Measurements from ENCODE around the gene CATSPERZ. TPM values are rescaled to one million over a fixed set of nuclear protein-coding genes. Genes with fewer than 3 reads are reported as not detected.

The CATSPERZ gene
- total and polyA plus RNA-seq, 2 of the 13 experiments (the other 11 are each of a cell fraction or from before 2014, with no cell fraction given), result 0.22 to 0.48 TPM

DNA sequence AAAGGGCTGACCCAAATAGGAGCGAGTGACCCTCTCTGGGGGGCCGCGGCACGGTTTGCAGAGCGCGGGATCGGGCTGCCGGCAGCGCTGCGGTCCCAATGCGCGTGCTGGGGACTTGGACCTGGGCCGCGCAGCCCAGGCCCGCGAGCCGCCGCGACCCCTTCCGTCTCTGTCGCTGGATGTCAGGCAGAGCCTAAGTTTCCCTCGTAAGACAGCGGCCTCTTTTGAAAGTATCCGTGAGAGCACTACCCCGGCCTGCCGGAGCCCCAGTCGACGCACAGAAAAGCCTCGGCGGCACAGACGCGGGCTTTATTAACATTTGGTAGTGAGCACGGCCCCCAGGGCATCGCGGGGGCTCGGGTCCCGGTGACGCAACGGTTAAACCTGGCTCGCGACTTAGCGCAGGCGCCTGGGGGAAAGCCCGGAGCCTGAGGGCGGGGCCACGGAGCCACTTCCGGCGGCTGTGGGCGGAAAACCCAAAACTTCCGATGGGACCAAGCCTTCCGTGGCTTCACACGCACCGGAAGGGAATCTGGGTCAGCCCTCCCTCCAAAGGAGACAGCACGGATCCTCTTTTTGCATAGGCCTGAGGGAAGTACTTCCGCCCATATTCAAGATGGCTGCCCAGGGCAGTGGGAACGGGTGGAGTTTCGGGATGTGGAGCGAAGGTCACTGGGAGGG lies 30.5 kb upstream of the CATSPERZ start (continued):
- TF ChIP-seq, protein P1, sequence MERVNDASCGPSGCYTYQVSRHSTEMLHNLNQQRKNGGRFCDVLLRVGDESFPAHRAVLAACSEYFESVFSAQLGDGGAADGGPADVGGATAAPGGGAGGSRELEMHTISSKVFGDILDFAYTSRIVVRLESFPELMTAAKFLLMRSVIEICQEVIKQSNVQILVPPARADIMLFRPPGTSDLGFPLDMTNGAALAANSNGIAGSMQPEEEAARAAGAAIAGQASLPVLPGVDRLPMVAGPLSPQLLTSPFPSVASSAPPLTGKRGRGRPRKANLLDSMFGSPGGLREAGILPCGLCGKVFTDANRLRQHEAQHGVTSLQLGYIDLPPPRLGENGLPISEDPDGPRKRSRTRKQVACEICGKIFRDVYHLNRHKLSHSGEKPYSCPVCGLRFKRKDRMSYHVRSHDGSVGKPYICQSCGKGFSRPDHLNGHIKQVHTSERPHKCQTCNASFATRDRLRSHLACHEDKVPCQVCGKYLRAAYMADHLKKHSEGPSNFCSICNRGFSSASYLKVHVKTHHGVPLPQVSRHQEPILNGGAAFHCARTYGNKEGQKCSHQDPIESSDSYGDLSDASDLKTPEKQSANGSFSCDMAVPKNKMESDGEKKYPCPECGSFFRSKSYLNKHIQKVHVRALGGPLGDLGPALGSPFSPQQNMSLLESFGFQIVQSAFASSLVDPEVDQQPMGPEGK (CRISPR knock-in tag; IDR thresholded peaks at IDR 0.05), result peak; percentile 93
- TF ChIP-seq, protein P2, sequence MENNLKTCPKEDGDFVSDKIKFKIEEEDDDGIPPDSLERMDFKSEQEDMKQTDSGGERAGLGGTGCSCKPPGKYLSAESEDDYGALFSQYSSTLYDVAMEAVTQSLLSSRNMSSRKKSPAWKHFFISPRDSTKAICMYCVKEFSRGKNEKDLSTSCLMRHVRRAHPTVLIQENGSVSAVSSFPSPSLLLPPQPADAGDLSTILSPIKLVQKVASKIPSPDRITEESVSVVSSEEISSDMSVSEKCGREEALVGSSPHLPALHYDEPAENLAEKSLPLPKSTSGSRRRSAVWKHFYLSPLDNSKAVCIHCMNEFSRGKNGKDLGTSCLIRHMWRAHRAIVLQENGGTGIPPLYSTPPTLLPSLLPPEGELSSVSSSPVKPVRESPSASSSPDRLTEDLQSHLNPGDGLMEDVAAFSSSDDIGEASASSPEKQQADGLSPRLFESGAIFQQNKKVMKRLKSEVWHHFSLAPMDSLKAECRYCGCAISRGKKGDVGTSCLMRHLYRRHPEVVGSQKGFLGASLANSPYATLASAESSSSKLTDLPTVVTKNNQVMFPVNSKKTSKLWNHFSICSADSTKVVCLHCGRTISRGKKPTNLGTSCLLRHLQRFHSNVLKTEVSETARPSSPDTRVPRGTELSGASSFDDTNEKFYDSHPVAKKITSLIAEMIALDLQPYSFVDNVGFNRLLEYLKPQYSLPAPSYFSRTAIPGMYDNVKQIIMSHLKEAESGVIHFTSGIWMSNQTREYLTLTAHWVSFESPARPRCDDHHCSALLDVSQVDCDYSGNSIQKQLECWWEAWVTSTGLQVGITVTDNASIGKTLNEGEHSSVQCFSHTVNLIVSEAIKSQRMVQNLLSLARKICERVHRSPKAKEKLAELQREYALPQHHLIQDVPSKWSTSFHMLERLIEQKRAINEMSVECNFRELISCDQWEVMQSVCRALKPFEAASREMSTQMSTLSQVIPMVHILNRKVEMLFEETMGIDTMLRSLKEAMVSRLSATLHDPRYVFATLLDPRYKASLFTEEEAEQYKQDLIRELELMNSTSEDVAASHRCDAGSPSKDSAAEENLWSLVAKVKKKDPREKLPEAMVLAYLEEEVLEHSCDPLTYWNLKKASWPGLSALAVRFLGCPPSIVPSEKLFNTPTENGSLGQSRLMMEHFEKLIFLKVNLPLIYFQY (CRISPR knock-in tag; IDR thresholded peaks at IDR 0.05; ENCODE audit: borderline replicate concordance), result peak; percentile 45; the same call in 1 of the 2 replicates
- TF ChIP-seq RELA (CRISPR knock-in tag; IDR thresholded peaks at IDR 0.05) (peak; percentile 55; the same call in 1 of the 2 replicates), NONO (IDR thresholded peaks at IDR 0.05) (no peak), NONO (CRISPR knock-in tag; conservative IDR thresholded peaks at IDR 0.05) (peak; percentile 63), KLF12 (CRISPR knock-in tag; IDR thresholded peaks at IDR 0.05; ENCODE audit: borderline replicate concordance) (peak; percentile 92), ZNF549 (CRISPR knock-in tag; IDR thresholded peaks at IDR 0.05) (no peak), PHB2 (IDR thresholded peaks at IDR 0.05; ENCODE audit: partially characterized antibody) (no peak), ARID4A (CRISPR knock-in tag; IDR thresholded peaks at IDR 0.05; ENCODE audit: borderline replicate concordance) (peak; percentile 79; the same call in 1 of the 2 replicates), ZFYVE20 (CRISPR knock-in tag; IDR thresholded peaks at IDR 0.05; ENCODE audit: borderline replicate concordance, low read depth) (no peak), CHD2 (IDR thresholded peaks at IDR 0.05; ENCODE audit: low read depth, low read length) (no peak), ZNF276 (CRISPR knock-in tag; IDR thresholded peaks at IDR 0.05; ENCODE audit: low read depth) (no peak), RNF2 (conservative IDR thresholded peaks at IDR 0.05; ENCODE audit: low read depth) (no peak), MAFF (IDR thresholded peaks at IDR 0.05; ENCODE audit: low read depth, low read length) (no peak; the same call in 1 of the 2 replicates)
- TF ChIP-seq, protein P3, sequence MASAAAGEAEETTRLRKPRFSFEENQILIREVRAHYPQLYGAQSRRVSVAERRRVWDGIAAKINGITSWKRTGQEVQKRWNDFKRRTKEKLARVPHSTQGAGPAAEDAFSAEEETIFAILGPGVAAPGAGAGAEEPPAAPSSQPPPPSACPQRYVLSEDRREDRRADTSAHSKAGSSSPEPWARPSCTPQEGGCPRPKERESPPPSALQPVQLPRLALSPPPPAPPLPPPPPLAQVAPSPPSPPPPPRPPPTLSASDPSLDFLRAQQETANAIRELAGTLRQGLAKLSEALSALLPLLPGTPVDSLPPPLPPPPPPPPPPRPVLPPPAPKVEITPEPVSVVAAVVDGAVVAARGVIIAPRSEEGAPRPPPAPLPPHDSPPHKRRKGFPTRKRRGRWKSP (CRISPR knock-in tag; IDR thresholded peaks at IDR 0.05), result peak; percentile 19; the same call in 1 of the 2 replicates

Data from HepG2 (cell line).